CD14-positive monocyte (primary cell): ENCODE data around the gene WDR74. TPM values are rescaled to one million over a fixed set of nuclear protein-coding genes. Genes with fewer than 3 reads are reported as not detected.

Experiments
- DNase-seq, 3 donors: peaks; one replicate each; pipeline ENCODE4 v3.0.0-alpha.2; 2011 to 2022
- H2AFZ ChIP-seq: 2 replicates; pipeline ENCODE4 v1.6.0; 2012; ENCODE audit warnings: mild to moderate bottlenecking, low read depth, low read length, inconsistent platforms; ENCODE audit not compliant: insufficient read depth, poor library complexity, severe bottlenecking
- H3K27ac ChIP-seq, 2 donors: 1 replicate in 1 of 2; 2 replicates in 1 of 2; pipeline ENCODE4 v1.5.1; 2012 to 2013; ENCODE audit warnings: low read length in 2 of 2, control low read depth in 1 of 2, inconsistent platforms in 1 of 2, low read depth in 1 of 2, mild to moderate bottlenecking in 1 of 2
- H3K27me3 ChIP-seq, 2 donors: one replicate each; pipeline versions ENCODE4 v1.6.0 to v1.6.1; 2011 to 2013; ENCODE audit warnings: low read length in 2 of 2; ENCODE audit not compliant: control insufficient read depth in 2 of 2, insufficient read depth in 2 of 2
- H3K36me3 ChIP-seq, 2 donors: replicated peaks in 1 of 2; 1 replicate in 1 of 2; 2 replicates in 1 of 2; pipeline versions ENCODE4 v1.5.1 to v1.6.1; 2012 to 2013; ENCODE audit warnings: low read length in 2 of 2, control low read depth in 1 of 2, inconsistent platforms in 1 of 2, mild to moderate bottlenecking in 1 of 2; ENCODE audit not compliant: insufficient read depth in 2 of 2, control insufficient read depth in 1 of 2
- H3K4me1 ChIP-seq, 2 donors: 1 replicate in 1 of 2; 2 replicates in 1 of 2; pipeline versions ENCODE4 v1.5.1 to v1.6.1; 2012 to 2013; ENCODE audit warnings: low read length in 2 of 2, control low read depth in 1 of 2, inconsistent platforms in 1 of 2, mild to moderate bottlenecking in 1 of 2, moderate library complexity in 1 of 2; ENCODE audit not compliant: insufficient read depth in 2 of 2, control insufficient read depth in 1 of 2
- H3K4me2 ChIP-seq: replicated peaks from 2 replicates; pipeline ENCODE3; 2012; ENCODE audit warnings: low read length, moderate library complexity, mild to moderate bottlenecking; ENCODE audit not compliant: poor library complexity, severe bottlenecking; ENCODE audit errors: extremely low read depth
- H3K4me3 ChIP-seq, 3 experiments: fragments of 200-600 bp in 1 of 3; sonication (generic) in 1 of 3; replicated peaks in 1 of 3; 1 replicate in 2 of 3; 2 replicates in 1 of 3; pipeline ENCODE4 v1.5.1; 2011 to 2013; ENCODE audit warnings: low read length in 3 of 3, mild to moderate bottlenecking in 3 of 3, control low read depth in 2 of 3, low read depth in 2 of 3, inconsistent platforms in 1 of 3, moderate library complexity in 1 of 3
- H3K79me2 ChIP-seq: 2 replicates; pipeline ENCODE4 v1.6.0; 2012; ENCODE audit warnings: mild to moderate bottlenecking, control low read depth, inconsistent platforms, low read length, moderate library complexity; ENCODE audit not compliant: insufficient read depth
- H3K9ac ChIP-seq: 2 replicates; pipeline ENCODE4 v1.6.0; 2017; ENCODE audit warnings: low read length, mild to moderate bottlenecking; ENCODE audit not compliant: insufficient read depth, poor library complexity, severe bottlenecking
- H3K9me3 ChIP-seq, 2 donors: replicated peaks in 1 of 2; 1 replicate in 1 of 2; 2 replicates in 1 of 2; pipeline versions ENCODE4 v1.5.1 to v1.6.1; 2012 to 2013; ENCODE audit warnings: low read length in 2 of 2, control low read depth in 1 of 2; ENCODE audit not compliant: control insufficient read depth in 1 of 2, insufficient read depth in 1 of 2
- H4K20me1 ChIP-seq: 2 replicates; pipeline ENCODE4 v1.6.0; 2012; ENCODE audit warnings: mild to moderate bottlenecking, low read length, control low read depth, moderate library complexity; ENCODE audit not compliant: insufficient read depth
- H3K27ac Mint-ChIP-seq, 7 donors: one replicate each; pipeline ENCODE4 v1.8.0; 2020; ENCODE audit warnings: mild to moderate bottlenecking in 7 of 7, mixed read lengths in 7 of 7, moderate library complexity in 6 of 7, inconsistent platforms in 2 of 7
- H3K27me3 Mint-ChIP-seq, 3 donors: one replicate each; pipeline ENCODE4 v1.8.0; 2021 to 2022; ENCODE audit warnings: low read depth in 3 of 3, mild to moderate bottlenecking in 3 of 3, mixed read lengths in 3 of 3, moderate library complexity in 3 of 3, inconsistent platforms in 1 of 3
- H3K36me3 Mint-ChIP-seq, 2 donors: one replicate each; pipeline ENCODE4 v1.8.0; 2020; ENCODE audit warnings: mixed read lengths in 2 of 2, inconsistent platforms in 1 of 2, mild to moderate bottlenecking in 1 of 2
- H3K4me1 Mint-ChIP-seq: one replicate; pipeline ENCODE4 v1.8.0; 2020; ENCODE audit warnings: mild to moderate bottlenecking, mixed read lengths
- H3K4me3 Mint-ChIP-seq, 2 donors: one replicate each; pipeline ENCODE4 v1.8.0; 2020; ENCODE audit warnings: mild to moderate bottlenecking in 2 of 2, mixed read lengths in 2 of 2, moderate library complexity in 1 of 2
- H3K9me3 Mint-ChIP-seq, 7 donors: one replicate each; pipeline ENCODE4 v1.8.0; 2020 to 2022; ENCODE audit warnings: mixed read lengths in 7 of 7, mild to moderate bottlenecking in 6 of 7, moderate library complexity in 6 of 7, inconsistent platforms in 2 of 7
- WGBS: methylation state at CpG from one replicate; pipeline ENCODE4 v1.1.5; 2013; ENCODE audit warnings: missing lambda C conversion rate; ENCODE audit not compliant: insufficient coverage; 5-methylcytosine and 5-hydroxymethylcytosine counted together
- intact Hi-C, 2 donors: fragments of 100-400 bp; cut with micrococcal nuclease; formaldehyde crosslinking; loops; one replicate each; pipeline versions ENCODE4 v1.15.0 to v1.15.1; 2023
- polyA plus RNA-seq, 3 donors: library from polyadenylated mRNA; depleted of rRNA in 1 of 3; unstranded in 2 of 3; stranded (reverse) in 1 of 3; fragments of 300-500 nt in 2 of 3; fragments of >200 nt in 1 of 3; fragmentation: Illumina TruSeq in 2 of 3; gene quantifications; 1 replicate in 2 of 3; 2 replicates in 1 of 3; pipeline ENCODE4 v1.2.3, GENCODE V29; 2012 to 2021
- small RNA-seq: library from RNA; depleted of rRNA; stranded (forward); fragments of <200 nt; gene quantifications from one replicate; pipeline ENCODE3, GENCODE V24; 2012; ENCODE audit warnings: low read depth; ENCODE audit not compliant: insufficient read length
- TF ChIP-seq, protein P1 (sequence below): fragments of 200-600 bp; IDR thresholded peaks from one replicate; pipeline ENCODE4 v1.8.0; 2022; ENCODE audit warnings: antibody characterized with exemption, mild to moderate bottlenecking

WDR74 gene
- polyA plus RNA-seq, 3 donors, result 14.2 to 52.5 (median 18.4) TPM

DNA sequence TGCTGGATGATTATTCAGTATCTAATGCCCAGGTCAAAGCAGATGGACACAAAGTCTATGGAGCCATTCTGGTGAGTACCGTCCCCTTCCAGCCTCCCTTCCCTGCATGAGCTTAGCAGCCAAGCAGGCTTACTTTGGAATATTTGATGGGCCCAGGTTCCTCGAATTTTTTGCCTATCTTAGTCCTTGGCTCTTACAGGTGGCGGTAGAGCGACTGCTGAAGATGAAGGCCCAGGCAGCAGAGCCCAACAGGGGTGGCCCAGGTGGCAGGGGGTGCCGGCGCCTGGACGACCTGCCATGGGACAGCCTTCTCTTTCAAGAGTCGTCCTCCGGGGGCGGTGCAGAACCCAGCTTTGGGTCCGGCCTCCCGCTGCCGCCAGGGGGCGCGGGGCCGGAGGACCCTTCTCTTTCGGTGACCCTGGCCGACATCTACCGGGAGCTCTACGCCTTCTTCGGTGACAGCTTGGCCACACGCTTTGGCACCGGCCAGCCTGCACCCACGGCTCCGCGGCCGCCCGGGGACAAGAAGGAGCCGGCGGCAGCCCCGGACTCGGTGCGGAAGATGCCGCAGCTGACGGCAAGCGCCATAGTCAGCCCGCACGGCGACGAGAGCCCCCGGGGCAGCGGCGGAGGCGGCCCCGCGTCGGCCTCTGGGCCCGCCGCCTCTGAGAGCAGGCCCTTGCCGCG, 52.9 kb downstream of the WDR74 start:
- H3K4me1 ChIP-seq, result peaks cover 26 to 48% of the 10 kb centered on the region in 2 donors
- no peaks in the 10 kb centered on the region for H3K9me3 ChIP-seq
- peaks cover 26 to 40% of the 10 kb centered on the region in 2 donors for H3K36me3 Mint-ChIP-seq
- H3K9me3 Mint-ChIP-seq, result peaks cover 0 to 3% (median 0%) of the 10 kb centered on the region in 7 donors
- peak overlapping the region; percentile 77 to 100 (median 84) for H3K4me3 ChIP-seq
- intact Hi-C loops, result loop anchor here (1.0 to 10.0 kb wide), 7 partner anchors 25 to 192 kb away; partner anchors contain the start of genes POLR2G (in 1 of the 2), STX5 (in 1 of the 2), TEX54 (in 1 of the 2) and TUT1 (in 1 of the 2)
- peaks cover 33 to 35% of the 10 kb centered on the region in 2 donors for H3K36me3 ChIP-seq
- peaks cover 11% of the 10 kb centered on the region for H4K20me1 ChIP-seq
- H2AFZ ChIP-seq, result peak overlapping the region; percentile 93
- peak; percentile 85 to 89 (median 87) for DNase-seq
- H3K27ac Mint-ChIP-seq, result peak overlapping the region; percentile 83 to 92 (median 89)
- TF ChIP-seq, protein P1, sequence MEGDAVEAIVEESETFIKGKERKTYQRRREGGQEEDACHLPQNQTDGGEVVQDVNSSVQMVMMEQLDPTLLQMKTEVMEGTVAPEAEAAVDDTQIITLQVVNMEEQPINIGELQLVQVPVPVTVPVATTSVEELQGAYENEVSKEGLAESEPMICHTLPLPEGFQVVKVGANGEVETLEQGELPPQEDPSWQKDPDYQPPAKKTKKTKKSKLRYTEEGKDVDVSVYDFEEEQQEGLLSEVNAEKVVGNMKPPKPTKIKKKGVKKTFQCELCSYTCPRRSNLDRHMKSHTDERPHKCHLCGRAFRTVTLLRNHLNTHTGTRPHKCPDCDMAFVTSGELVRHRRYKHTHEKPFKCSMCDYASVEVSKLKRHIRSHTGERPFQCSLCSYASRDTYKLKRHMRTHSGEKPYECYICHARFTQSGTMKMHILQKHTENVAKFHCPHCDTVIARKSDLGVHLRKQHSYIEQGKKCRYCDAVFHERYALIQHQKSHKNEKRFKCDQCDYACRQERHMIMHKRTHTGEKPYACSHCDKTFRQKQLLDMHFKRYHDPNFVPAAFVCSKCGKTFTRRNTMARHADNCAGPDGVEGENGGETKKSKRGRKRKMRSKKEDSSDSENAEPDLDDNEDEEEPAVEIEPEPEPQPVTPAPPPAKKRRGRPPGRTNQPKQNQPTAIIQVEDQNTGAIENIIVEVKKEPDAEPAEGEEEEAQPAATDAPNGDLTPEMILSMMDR, result peak; percentile 98
- no peaks in the 10 kb centered on the region for H3K27me3 ChIP-seq
- peaks cover 59% of the 10 kb centered on the region for H3K79me2 ChIP-seq
- no peaks in the 10 kb centered on the region for H3K27me3 Mint-ChIP-seq
- H3K27ac ChIP-seq, result peak overlapping the region; percentile 83 to 98
- H3K4me3 Mint-ChIP-seq, result peak overlapping the region; percentile 78 to 85
- 2% methylated on average over 51 of the region's 51 CpGs for WGBS
- peak overlapping the region; percentile 95 for H3K4me2 ChIP-seq
- peaks cover 43% of the 10 kb centered on the region for H3K4me1 Mint-ChIP-seq
- H3K9ac ChIP-seq, result peak overlapping the region; percentile 98

Small RNAs within 50 kb of the gene (small RNA-seq; reads per million reads assigned to genes)
- gene MIR6514, result 1.7 reads per million
- gene RF00099, result not detected
- not detected for gene RNU6-118P
- gene SNORD22, result not detected
- gene SNORD26, result not detected
- gene SNORD27, result not detected
- gene SNORD28, result not detected
- gene SNORD30, result 97,868 reads per million, percentile 100 among the genes with 10 or more reads in this experiment

Other genes starting within 250 kb of the WDR74 start
- 10 to 100 TPM in 1 of 3 donors, 1 to 10 TPM in 2; 1.8 to 16.3 (median 2.1) TPM for gene TUT1, start 248.1 kb downstream of the WDR74 start, polyA plus RNA-seq
- 10 to 100 TPM; 14.0 to 38.6 (median 17.6) TPM for gene MTA2, start 237.7 kb downstream of the WDR74 start, polyA plus RNA-seq
- 100 to 1,000 TPM in 1 of 3 donors, 10 to 100 TPM in 1, 1 to 10 TPM in 1; 7.2 to 131 (median 10.6) TPM for gene EML3, start 226.8 kb downstream of the WDR74 start, polyA plus RNA-seq
- gene ROM1, start 226.3 kb downstream of the WDR74 start, polyA plus RNA-seq, result 1 to 10 TPM in 1 of 3 donors, under 1 TPM in 2; 0.51 to 1.4 (median 0.75) TPM
- gene B3GAT3, start 217.6 kb downstream of the WDR74 start, polyA plus RNA-seq, result 10 to 100 TPM; 18.5 to 44.9 (median 19.0) TPM
- gene GANAB, start 193.0 kb downstream of the WDR74 start, polyA plus RNA-seq, result 100 to 1,000 TPM in 2 of 3 donors, 10 to 100 TPM in 1; 99.7 to 116 (median 109) TPM
- gene INTS5, start 186.3 kb downstream of the WDR74 start, polyA plus RNA-seq, result 10 to 100 TPM in 1 of 3 donors, 1 to 10 TPM in 2; 4.2 to 16.0 (median 9.9) TPM
- 10 to 100 TPM; 25.9 to 78.2 (median 74.6) TPM for gene C11orf98, start 174.4 kb downstream of the WDR74 start, polyA plus RNA-seq
- 1 to 10 TPM in 2 of 3 donors, under 1 TPM in 1; 0.73 to 4.9 (median 1.4) TPM for gene CSKMT, start 174.3 kb downstream of the WDR74 start, polyA plus RNA-seq
- 1 to 10 TPM; 3.3 to 7.9 (median 7.2) TPM for gene UQCC3, start 167.9 kb downstream of the WDR74 start, polyA plus RNA-seq
- 1 to 10 TPM; 1.9 to 9.1 (median 2.9) TPM for gene LBHD1, start 167.3 kb downstream of the WDR74 start, polyA plus RNA-seq
- 100 to 1,000 TPM in 2 of 3 donors, 10 to 100 TPM in 1; 93.9 to 147 (median 106) TPM for gene UBXN1, start 160.5 kb downstream of the WDR74 start, polyA plus RNA-seq
- gene LRRN4CL, start 150.1 kb downstream of the WDR74 start, polyA plus RNA-seq, result not detected
- gene BSCL2, start 132.2 kb downstream of the WDR74 start, polyA plus RNA-seq, result 10 to 100 TPM; 43.5 to 65.7 (median 63.3) TPM
- gene GNG3, start 131.9 kb downstream of the WDR74 start, polyA plus RNA-seq, result under 1 TPM in 1 of 3 donors, not detected in 2; 0.23 TPM
- 10 to 100 TPM in 1 of 3 donors, under 1 TPM in 2; 0.33 to 13.8 (median 0.88) TPM for gene HNRNPUL2, start 112.1 kb downstream of the WDR74 start, polyA plus RNA-seq
- gene TTC9C, start 111.1 kb downstream of the WDR74 start, polyA plus RNA-seq, result 10 to 100 TPM; 17.9 to 21.6 (median 20.4) TPM
- 1 to 10 TPM; 1.7 to 4.5 (median 2.0) TPM for gene ZBTB3, start 85.4 kb downstream of the WDR74 start, polyA plus RNA-seq
- 100 to 1,000 TPM; 162 to 243 (median 231) TPM for gene POLR2G, start 78.0 kb downstream of the WDR74 start, polyA plus RNA-seq
- 10 to 100 TPM in 1 of 3 donors, 1 to 10 TPM in 2; 5.1 to 35.5 (median 5.3) TPM for gene TAF6L, start 68.2 kb downstream of the WDR74 start, polyA plus RNA-seq
- 100 to 1,000 TPM in 2 of 3 donors, 10 to 100 TPM in 1; 95.8 to 236 (median 220) TPM for gene TMEM179B, start 52.2 kb downstream of the WDR74 start, polyA plus RNA-seq
- gene TMEM223, start 47.6 kb downstream of the WDR74 start, polyA plus RNA-seq, result 10 to 100 TPM in 2 of 3 donors, 1 to 10 TPM in 1; 5.7 to 20.4 (median 19.6) TPM
- 100 to 1,000 TPM in 1 of 3 donors, 10 to 100 TPM in 2; 50.1 to 748 (median 70.6) TPM for gene NXF1, start 34.1 kb downstream of the WDR74 start, polyA plus RNA-seq
- 10 to 100 TPM; 36.4 to 39.6 (median 38.5) TPM for gene STX5, start 7.5 kb downstream of the WDR74 start, polyA plus RNA-seq
- under 1 TPM in 1 of 3 donors, not detected in 2; 0.74 TPM for gene TEX54, start 6.7 kb downstream of the WDR74 start, polyA plus RNA-seq
- 100 to 1,000 TPM; 156 to 231 (median 189) TPM for gene SLC3A2, start 41.3 kb upstream of the WDR74 start, polyA plus RNA-seq
- gene CHRM1, start 81.8 kb upstream of the WDR74 start, polyA plus RNA-seq, result not detected
- not detected for gene SLC22A6, start 145.4 kb upstream of the WDR74 start, polyA plus RNA-seq
- not detected for gene SLC22A8, start 176.3 kb upstream of the WDR74 start, polyA plus RNA-seq